Mucosa of descending colon (tissue), 3 donors: Measurements from ENCODE around the gene EFNA5. TPM values are rescaled to one million over a fixed set of nuclear protein-coding genes. Genes with fewer than 3 reads are reported as not detected.

Experiments
- ATAC-seq: fragments of 200-7000 bp; cut with Tn5 transposase; one replicate; pipeline ENCODE4 v1.9.1; 2020; ENCODE audit warnings: mild to moderate bottlenecking, moderate library complexity
- DNase-seq, 3 donors: peaks; one replicate each; pipeline ENCODE4 v3.0.0-alpha.2; 2020
- H3K36me3 ChIP-seq: fragments of 200-600 bp; one replicate; pipeline ENCODE4 v1.8.0; 2021; ENCODE audit warnings: low read depth, mild to moderate bottlenecking
- H3K4me1 ChIP-seq: fragments of 200-600 bp; one replicate; pipeline ENCODE4 v1.8.0; 2021; ENCODE audit warnings: low read depth, mild to moderate bottlenecking
- H3K4me3 ChIP-seq: fragments of 200-600 bp; one replicate; pipeline ENCODE4 v1.8.0; 2021; ENCODE audit warnings: mild to moderate bottlenecking
- H3K9me3 ChIP-seq: fragments of 200-600 bp; one replicate; pipeline ENCODE4 v1.8.0; 2021; ENCODE audit warnings: mild to moderate bottlenecking
- CTCF ChIP-seq: fragments of 200-600 bp; IDR thresholded peaks from one replicate; pipeline ENCODE4 v1.8.0; 2022; ENCODE audit warnings: antibody characterized with exemption, mild to moderate bottlenecking
- intact Hi-C, 2 donors: fragments of 100-400 bp; cut with DNase I in 1 of 2; cut with micrococcal nuclease in 1 of 2; formaldehyde crosslinking; loops; one replicate each; pipeline versions ENCODE4 v1.11.0 to v1.11.1; 2022; cut with DNase I, micrococcal nuclease
- total RNA-seq, 3 donors: library from RNA; stranded (reverse); fragmentation: NEBNext Ultra II Directional in 2 of 3; extraction: Animal tissue kit (Norgen Biotek cat#: 25700) in 2 of 3; gene quantifications; one replicate each; pipeline versions ENCODE4 v1.2.1 to v1.2.4, GENCODE V29; 2021 to 2023
- donor health status: DM: no; HTN: no; CAD: no; lungs with moderate emphysema.
- donor health status: DM: no; HTN: no; CAD: no.
- donor health status: DM: no; HTN: yes; CAD: no.

Gene EFNA5
- total RNA-seq, 3 donors from 2014 or later, result 12.7 to 14.4 (median 14.3) TPM

DNA sequence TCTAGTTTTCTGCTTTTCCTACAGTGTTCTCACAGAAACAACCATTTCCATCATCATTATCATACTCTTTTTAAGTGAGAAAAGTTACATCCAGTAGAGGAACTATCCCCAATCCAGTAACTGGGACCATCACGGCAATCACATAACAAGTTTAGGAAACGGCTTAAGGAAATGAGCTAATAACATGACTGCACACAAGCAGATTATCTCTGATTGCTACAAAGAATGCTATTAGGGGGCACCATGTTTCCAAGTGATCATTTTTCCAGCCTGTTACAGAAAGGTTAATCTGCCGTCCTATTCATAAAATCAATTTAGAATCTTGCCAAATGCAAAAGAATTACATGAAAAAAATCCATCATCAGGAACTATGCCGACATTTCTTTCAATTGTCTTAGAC, 94.6 kb downstream of the EFNA5 start:
- ATAC-seq, result no peak
- Histone ChIP-seq H3K4me1 (peaks cover 12% of the 10 kb centered on the region), H3K4me3 (no peak overlapping the region), H3K9me3 (no peaks in the 10 kb centered on the region), H3K36me3 (no peaks in the 10 kb centered on the region)
- intact Hi-C loops, result no loop called here
- no peak for TF ChIP-seq CTCF
- no peak for DNase-seq

DNA sequence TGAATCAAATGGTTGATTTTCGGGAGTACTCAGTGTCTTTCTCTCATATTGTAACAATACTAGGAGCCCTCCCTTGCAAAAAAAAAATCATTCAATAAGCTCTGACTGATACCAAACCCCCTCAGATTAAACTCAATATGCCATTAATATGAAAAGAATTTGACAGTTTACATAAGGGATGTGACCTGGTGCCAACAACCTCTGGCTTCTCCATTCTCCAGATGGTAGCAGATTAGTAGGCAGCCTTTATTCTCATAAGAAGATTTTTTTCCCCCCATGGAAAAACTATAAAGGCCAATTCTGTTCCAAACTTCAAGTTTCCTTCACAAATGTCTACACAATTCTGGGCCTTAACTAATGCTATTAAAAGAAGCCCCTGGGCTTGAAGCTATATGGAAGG, 96.5 kb downstream of the EFNA5 start:
- Histone ChIP-seq H3K4me1 (peaks cover 12% of the 10 kb centered on the region), H3K36me3 (no peaks in the 10 kb centered on the region), H3K9me3 (no peaks in the 10 kb centered on the region), H3K4me3 (no peak overlapping the region)
- no peak for TF ChIP-seq CTCF
- no peak for DNase-seq
- intact Hi-C loops, result no loop called here
- no peak for ATAC-seq

DNA sequence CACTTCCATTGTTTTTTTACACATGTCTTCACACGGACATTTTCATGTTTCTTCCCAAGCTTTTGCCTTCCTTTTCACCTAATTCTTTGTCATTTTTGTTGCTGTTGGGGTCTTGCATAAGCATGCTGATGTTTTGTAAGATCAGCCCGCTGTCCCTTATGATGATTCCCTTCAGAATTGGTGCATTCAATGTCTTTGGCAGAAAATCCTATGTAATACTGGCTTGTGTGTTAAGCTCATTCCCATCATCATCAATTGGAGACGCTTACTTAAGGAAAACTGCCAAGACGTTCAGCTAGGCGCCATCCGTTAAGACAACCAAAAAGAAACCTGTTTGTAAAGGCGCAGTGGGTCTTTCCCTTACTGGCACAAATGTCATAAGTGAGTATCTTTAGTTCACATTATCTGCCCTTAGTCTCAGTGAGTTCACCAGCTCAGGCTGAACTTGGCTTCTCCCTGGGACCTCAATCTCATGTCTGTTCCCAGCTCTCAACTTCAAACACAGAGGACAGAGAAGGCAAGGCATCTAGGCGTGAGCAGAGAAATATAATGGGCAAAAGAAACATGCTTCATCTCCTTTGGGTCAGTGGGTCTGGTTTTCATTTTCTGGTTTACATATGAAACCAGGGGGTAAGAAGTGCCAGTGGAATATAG, 97.9 kb downstream of the EFNA5 start:
- no peak for DNase-seq
- TF ChIP-seq CTCF, result no peak
- H3K4me1 ChIP-seq, result peaks cover 12% of the 10 kb centered on the region
- H3K4me3 ChIP-seq, result no peak overlapping the region
- ATAC-seq, result no peak
- no peaks in the 10 kb centered on the region for H3K36me3 ChIP-seq
- no peaks in the 10 kb centered on the region for H3K9me3 ChIP-seq
- intact Hi-C loops, result no loop called here

DNA sequence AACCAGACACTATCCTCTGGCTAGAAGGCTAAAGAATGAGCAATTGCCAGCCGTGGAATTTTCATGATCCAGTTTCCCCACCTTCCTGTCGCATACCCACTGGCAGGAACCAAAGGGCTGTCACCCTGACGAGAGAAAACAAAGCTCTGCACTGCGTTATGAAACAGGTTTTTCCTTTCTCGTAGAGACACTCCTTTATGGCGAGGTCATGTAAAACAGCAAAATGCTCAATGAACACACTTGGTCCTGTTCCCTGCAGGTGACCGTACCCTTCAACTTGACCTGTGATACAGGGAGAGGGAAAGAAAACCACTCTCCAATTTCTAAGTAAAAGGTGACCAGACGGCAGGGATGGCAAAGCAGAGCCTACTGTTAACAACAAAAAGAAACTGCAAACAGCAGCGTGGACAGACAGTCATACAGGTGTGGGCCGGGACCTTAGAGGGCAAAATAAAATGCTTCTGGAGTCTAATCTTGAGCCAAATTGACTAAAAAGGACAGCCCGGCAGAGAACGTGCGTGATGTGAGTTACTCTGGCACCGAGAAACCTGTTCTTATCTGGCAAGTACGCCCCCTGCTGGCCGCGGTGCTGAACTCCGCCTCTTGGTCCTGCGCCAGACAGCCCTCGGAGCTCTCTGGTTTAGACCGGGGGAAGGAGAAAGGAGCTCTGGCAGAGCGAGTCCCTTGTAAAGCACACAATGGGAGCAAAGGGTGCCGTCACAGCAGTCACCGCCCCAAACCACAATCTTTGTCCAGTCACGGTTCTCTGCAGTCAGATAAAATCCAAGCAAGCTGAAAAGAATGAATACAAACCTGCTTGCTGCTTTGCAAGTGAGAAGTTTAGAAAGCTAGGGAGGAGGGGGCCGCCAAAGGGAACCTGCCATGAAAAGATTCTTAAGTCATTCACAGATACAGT, 98.9 kb downstream of the EFNA5 start:
- Histone ChIP-seq H3K4me3 (peak overlapping the region; percentile 3), H3K9me3 (no peaks in the 10 kb centered on the region), H3K4me1 (peaks cover 12% of the 10 kb centered on the region), H3K36me3 (no peaks in the 10 kb centered on the region)
- TF ChIP-seq CTCF, result peak; percentile 92
- ATAC-seq (peak; percentile 97), DNase-seq (peak; percentile 93 to 99 (median 98))
- intact Hi-C loops, result no loop called here

- H3K4me1 ChIP-seq, result peaks cover 12% of the 10 kb centered on the region
- no peaks in the 10 kb centered on the region for H3K36me3 ChIP-seq
- DNase-seq, result peak; percentile 48 to 62 (median 55)
- peak; percentile 58 for ATAC-seq
- intact Hi-C loops, result no loop called here
- no peak for TF ChIP-seq CTCF
- no peak overlapping the region for H3K4me3 ChIP-seq
- H3K9me3 ChIP-seq, result no peaks in the 10 kb centered on the region
Measured at GRCh38 chr5:107570805-107571531, 99.8 kb downstream of the EFNA5 start.
